Measurements from ENCODE around the gene ABCC1.

GRCh38 chr16:15976225-15976812 is 26.9 kb downstream of the ABCC1 start:
- TF ChIP-seq, protein P1, sequence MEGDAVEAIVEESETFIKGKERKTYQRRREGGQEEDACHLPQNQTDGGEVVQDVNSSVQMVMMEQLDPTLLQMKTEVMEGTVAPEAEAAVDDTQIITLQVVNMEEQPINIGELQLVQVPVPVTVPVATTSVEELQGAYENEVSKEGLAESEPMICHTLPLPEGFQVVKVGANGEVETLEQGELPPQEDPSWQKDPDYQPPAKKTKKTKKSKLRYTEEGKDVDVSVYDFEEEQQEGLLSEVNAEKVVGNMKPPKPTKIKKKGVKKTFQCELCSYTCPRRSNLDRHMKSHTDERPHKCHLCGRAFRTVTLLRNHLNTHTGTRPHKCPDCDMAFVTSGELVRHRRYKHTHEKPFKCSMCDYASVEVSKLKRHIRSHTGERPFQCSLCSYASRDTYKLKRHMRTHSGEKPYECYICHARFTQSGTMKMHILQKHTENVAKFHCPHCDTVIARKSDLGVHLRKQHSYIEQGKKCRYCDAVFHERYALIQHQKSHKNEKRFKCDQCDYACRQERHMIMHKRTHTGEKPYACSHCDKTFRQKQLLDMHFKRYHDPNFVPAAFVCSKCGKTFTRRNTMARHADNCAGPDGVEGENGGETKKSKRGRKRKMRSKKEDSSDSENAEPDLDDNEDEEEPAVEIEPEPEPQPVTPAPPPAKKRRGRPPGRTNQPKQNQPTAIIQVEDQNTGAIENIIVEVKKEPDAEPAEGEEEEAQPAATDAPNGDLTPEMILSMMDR (IDR thresholded peaks at IDR 0.05; ENCODE audit: borderline replicate concordance, extremely low read depth, low read length, poor library complexity, severe bottlenecking): no peak
- no peak for TF ChIP-seq EZH2 (IDR thresholded peaks at IDR 0.05; ENCODE audit: borderline replicate concordance, low read depth, low read length, severe bottlenecking)

Data from DND-41 (cell line).